HCT116 (cell line): Measurements from ENCODE around the gene UBE2E1.

Experiments
- ATF3 ChIP-seq: IDR thresholded peaks from 2 replicates; pipeline ENCODE4 v1.6.1; 2012
- CBX3 ChIP-seq: IDR thresholded peaks from 2 replicates; pipeline ENCODE4 v1.6.1; 2012; ENCODE audit warnings: low read depth
- EZH2 ChIP-seq: fragments of 200-600 bp; sonication (generic); IDR thresholded peaks from 2 replicates; pipeline ENCODE4 v1.6.1; 2017; ENCODE audit warnings: antibody characterized with exemption, mixed run types
- JUND ChIP-seq: IDR thresholded peaks from 2 replicates; pipeline ENCODE4 v1.6.1; 2012
- POLR2A ChIP-seq: IDR thresholded peaks from 2 replicates; pipeline ENCODE4 v1.7.0; 2011; ENCODE audit warnings: borderline replicate concordance; ENCODE audit not compliant: insufficient read depth, insufficient read length; ENCODE audit errors: extremely low read depth
- POLR2AphosphoS5 ChIP-seq: IDR thresholded peaks from 2 replicates; pipeline ENCODE4 v1.6.1; 2011; ENCODE audit warnings: mild to moderate bottlenecking, low read depth, low read length, moderate library complexity
- RAD21 ChIP-seq: IDR thresholded peaks from 2 replicates; pipeline ENCODE4 v1.6.1; 2012; ENCODE audit warnings: low read depth, mild to moderate bottlenecking
- REST ChIP-seq: IDR thresholded peaks from 2 replicates; pipeline ENCODE4 v1.6.1; 2012; ENCODE audit warnings: low read depth
- SIN3A ChIP-seq: IDR thresholded peaks from 2 replicates; pipeline ENCODE4 v1.6.1; 2012; ENCODE audit warnings: low read depth
- SP1 ChIP-seq: IDR thresholded peaks from 2 replicates; pipeline ENCODE4 v1.6.1; 2012; ENCODE audit warnings: low read depth
- SRF ChIP-seq: IDR thresholded peaks from 2 replicates; pipeline ENCODE4 v1.6.1; 2012; ENCODE audit warnings: low read depth
- YY1 ChIP-seq: IDR thresholded peaks from 2 replicates; pipeline ENCODE4 v1.6.1; 2011; ENCODE audit warnings: low read length, low read depth, moderate library complexity, mild to moderate bottlenecking; ENCODE audit not compliant: insufficient replicate concordance; ENCODE audit errors: extremely low read depth
- ZBTB33 ChIP-seq: IDR thresholded peaks from 2 replicates; pipeline ENCODE4 v1.6.1; 2011; ENCODE audit warnings: mild to moderate bottlenecking, low read length, moderate library complexity; ENCODE audit not compliant: insufficient replicate concordance; ENCODE audit errors: extremely low read depth
- TF ChIP-seq, protein P1 (sequence below), 3 experiments: fragments of 200-600 bp in 1 of 3; sonication (generic) in 1 of 3; IDR thresholded peaks in 2 of 3; conservative IDR thresholded peaks in 1 of 3; 2 replicates each; pipeline ENCODE4 v1.5.1; 2012 to 2017; ENCODE audit warnings: low read depth in 2 of 3, low read length in 2 of 3, antibody characterized with exemption in 1 of 3, borderline replicate concordance in 1 of 3, control low read depth in 1 of 3, mild to moderate bottlenecking in 1 of 3, mixed read lengths in 1 of 3, mixed run types in 1 of 3, moderate library complexity in 1 of 3; ENCODE audit not compliant: insufficient read depth in 1 of 3

DNA sequence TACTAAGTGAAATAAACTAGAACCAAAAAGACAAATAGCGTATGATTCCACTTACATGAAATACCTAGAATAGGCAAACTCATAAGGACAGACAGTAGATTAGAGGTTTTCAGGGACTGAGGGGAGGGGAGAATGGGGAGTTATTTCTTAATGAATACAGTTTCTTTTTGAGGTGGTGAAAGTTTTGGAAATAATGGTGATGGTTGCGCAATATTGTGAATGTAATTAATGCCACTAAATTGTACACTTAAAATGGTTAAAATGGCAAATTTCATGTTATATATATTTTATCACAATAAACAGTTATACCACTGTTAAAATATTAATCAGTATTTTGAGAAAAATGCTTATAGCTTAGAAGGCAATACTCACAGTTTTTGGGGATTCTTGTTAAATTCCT is 11.0 kb downstream of the UBE2E1 start:
- TF ChIP-seq, protein P1, sequence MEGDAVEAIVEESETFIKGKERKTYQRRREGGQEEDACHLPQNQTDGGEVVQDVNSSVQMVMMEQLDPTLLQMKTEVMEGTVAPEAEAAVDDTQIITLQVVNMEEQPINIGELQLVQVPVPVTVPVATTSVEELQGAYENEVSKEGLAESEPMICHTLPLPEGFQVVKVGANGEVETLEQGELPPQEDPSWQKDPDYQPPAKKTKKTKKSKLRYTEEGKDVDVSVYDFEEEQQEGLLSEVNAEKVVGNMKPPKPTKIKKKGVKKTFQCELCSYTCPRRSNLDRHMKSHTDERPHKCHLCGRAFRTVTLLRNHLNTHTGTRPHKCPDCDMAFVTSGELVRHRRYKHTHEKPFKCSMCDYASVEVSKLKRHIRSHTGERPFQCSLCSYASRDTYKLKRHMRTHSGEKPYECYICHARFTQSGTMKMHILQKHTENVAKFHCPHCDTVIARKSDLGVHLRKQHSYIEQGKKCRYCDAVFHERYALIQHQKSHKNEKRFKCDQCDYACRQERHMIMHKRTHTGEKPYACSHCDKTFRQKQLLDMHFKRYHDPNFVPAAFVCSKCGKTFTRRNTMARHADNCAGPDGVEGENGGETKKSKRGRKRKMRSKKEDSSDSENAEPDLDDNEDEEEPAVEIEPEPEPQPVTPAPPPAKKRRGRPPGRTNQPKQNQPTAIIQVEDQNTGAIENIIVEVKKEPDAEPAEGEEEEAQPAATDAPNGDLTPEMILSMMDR (IDR thresholded peaks at IDR 0.05 in 2 of 3, conservative IDR thresholded peaks at IDR 0.05 in 1 of 3; ENCODE audit: borderline replicate concordance in 1 of 3, insufficient read depth in 1 of 3, low read depth in 2 of 3, low read length in 2 of 3), result no peak
- TF ChIP-seq POLR2A (no peak), SIN3A (no peak), SRF (no peak), SP1 (no peak), JUND (no peak), RAD21 (no peak), EZH2 (no peak), REST (no peak), YY1 (no peak), ZBTB33 (no peak), ATF3 (no peak), CBX3 (no peak), POLR2AphosphoS5 (no peak)
